Activated T-cell treated with anti-CD3 and anti-CD28 coated beads, Interleukin-2, amount 50 U/mL, for 24 hours (primary cell): ENCODE measurements around the gene ASCC2.
A peak's percentile ranks its signal among the peaks of the same experiment; 100 is the strongest.

ENCODE experiments used
- DNase-seq: peaks from one replicate; pipeline ENCODE4 v3.0.0-alpha.2; 2020
- H3K27ac Mint-ChIP-seq: 2 replicates; pipeline ENCODE4 v1.8.0; 2020; ENCODE audit warnings: mild to moderate bottlenecking, mixed read lengths
- H3K27me3 Mint-ChIP-seq: 2 replicates; pipeline ENCODE4 v1.8.0; 2020; ENCODE audit warnings: mixed read lengths
- H3K36me3 Mint-ChIP-seq: 2 replicates; pipeline ENCODE4 v1.8.0; 2020; ENCODE audit warnings: low read depth, mixed read lengths
- H3K4me1 Mint-ChIP-seq: 2 replicates; pipeline ENCODE4 v1.8.0; 2020; ENCODE audit warnings: low read depth, mixed read lengths
- H3K4me3 Mint-ChIP-seq: 2 replicates; pipeline ENCODE4 v1.8.0; 2020; ENCODE audit warnings: mild to moderate bottlenecking, moderate library complexity, mixed read lengths
- H3K9me3 Mint-ChIP-seq: 2 replicates; pipeline ENCODE4 v1.8.0; 2020; ENCODE audit warnings: mixed read lengths

ASCC2 gene

GRCh38 chr22:29816980-29817379, 21.1 kb downstream of the ASCC2 start:
- H3K27me3 Mint-ChIP-seq: no peaks in the 10 kb centered on the region
- peaks cover 11% of the 10 kb centered on the region for H3K4me1 Mint-ChIP-seq
- peak overlapping the region; percentile 28 for H3K27ac Mint-ChIP-seq
- no peak overlapping the region for H3K4me3 Mint-ChIP-seq
- no peaks in the 10 kb centered on the region for H3K9me3 Mint-ChIP-seq
- H3K36me3 Mint-ChIP-seq: peaks cover 93% of the 10 kb centered on the region
- DNase-seq: no peak

GRCh38 chr22:29816539-29816938, 21.5 kb downstream of the ASCC2 start:
- H3K9me3 Mint-ChIP-seq: no peaks in the 10 kb centered on the region
- H3K36me3 Mint-ChIP-seq: peaks cover 93% of the 10 kb centered on the region
- DNase-seq: no peak
- no peak overlapping the region for H3K4me3 Mint-ChIP-seq
- no peak overlapping the region for H3K27ac Mint-ChIP-seq
- peaks cover 7% of the 10 kb centered on the region for H3K4me1 Mint-ChIP-seq
- H3K27me3 Mint-ChIP-seq: no peaks in the 10 kb centered on the region

- H3K4me3 Mint-ChIP-seq: no peak overlapping the region
- H3K4me1 Mint-ChIP-seq: peaks cover 3% of the 10 kb centered on the region
- peaks cover 93% of the 10 kb centered on the region for H3K36me3 Mint-ChIP-seq
- no peaks in the 10 kb centered on the region for H3K27me3 Mint-ChIP-seq
- H3K9me3 Mint-ChIP-seq: no peaks in the 10 kb centered on the region
- no peak for DNase-seq
- no peak overlapping the region for H3K27ac Mint-ChIP-seq
Observed at GRCh38 chr22:29816128-29816527, 21.9 kb downstream of the ASCC2 start.

GRCh38 chr22:29815580-29815979, 22.5 kb downstream of the ASCC2 start:
- H3K4me1 Mint-ChIP-seq: no peaks in the 10 kb centered on the region
- H3K4me3 Mint-ChIP-seq: no peak overlapping the region
- H3K9me3 Mint-ChIP-seq: no peaks in the 10 kb centered on the region
- no peak overlapping the region for H3K27ac Mint-ChIP-seq
- H3K36me3 Mint-ChIP-seq: peaks cover 93% of the 10 kb centered on the region
- no peak for DNase-seq
- H3K27me3 Mint-ChIP-seq: no peaks in the 10 kb centered on the region

- Mint-ChIP-seq H3K4me3 (no peak overlapping the region), H3K27ac (no peak overlapping the region), H3K27me3 (no peaks in the 10 kb centered on the region), H3K9me3 (no peaks in the 10 kb centered on the region), H3K4me1 (no peaks in the 10 kb centered on the region), H3K36me3 (peaks cover 90% of the 10 kb centered on the region)
- DNase-seq: no peak
Observed at GRCh38 chr22:29814003-29814402, 24.1 kb downstream of the ASCC2 start.

- DNase-seq: no peak
- no peaks in the 10 kb centered on the region for H3K9me3 Mint-ChIP-seq
- no peaks in the 10 kb centered on the region for H3K4me1 Mint-ChIP-seq
- H3K27ac Mint-ChIP-seq: peak overlapping the region; percentile 7
- H3K4me3 Mint-ChIP-seq: no peak overlapping the region
- no peaks in the 10 kb centered on the region for H3K27me3 Mint-ChIP-seq
- H3K36me3 Mint-ChIP-seq: peaks cover 89% of the 10 kb centered on the region
Observed at GRCh38 chr22:29813563-29813962, 24.5 kb downstream of the ASCC2 start.

- no peak overlapping the region for H3K27ac Mint-ChIP-seq
- no peak for DNase-seq
- no peaks in the 10 kb centered on the region for H3K27me3 Mint-ChIP-seq
- H3K4me1 Mint-ChIP-seq: no peaks in the 10 kb centered on the region
- no peak overlapping the region for H3K4me3 Mint-ChIP-seq
- H3K36me3 Mint-ChIP-seq: peaks cover 90% of the 10 kb centered on the region
- no peaks in the 10 kb centered on the region for H3K9me3 Mint-ChIP-seq
Observed at GRCh38 chr22:29813126-29813525, 24.9 kb downstream of the ASCC2 start.

GRCh38 chr22:29811377-29811776, 26.7 kb downstream of the ASCC2 start:
- H3K4me1 Mint-ChIP-seq: no peaks in the 10 kb centered on the region
- no peak overlapping the region for H3K4me3 Mint-ChIP-seq
- no peaks in the 10 kb centered on the region for H3K27me3 Mint-ChIP-seq
- no peak overlapping the region for H3K27ac Mint-ChIP-seq
- no peaks in the 10 kb centered on the region for H3K9me3 Mint-ChIP-seq
- peaks cover 94% of the 10 kb centered on the region for H3K36me3 Mint-ChIP-seq
- no peak for DNase-seq

- DNase-seq: no peak
- H3K9me3 Mint-ChIP-seq: no peaks in the 10 kb centered on the region
- H3K4me3 Mint-ChIP-seq: no peak overlapping the region
- no peaks in the 10 kb centered on the region for H3K27me3 Mint-ChIP-seq
- H3K4me1 Mint-ChIP-seq: no peaks in the 10 kb centered on the region
- H3K27ac Mint-ChIP-seq: no peak overlapping the region
- peaks cover 94% of the 10 kb centered on the region for H3K36me3 Mint-ChIP-seq
Observed at GRCh38 chr22:29810216-29810615, 27.9 kb downstream of the ASCC2 start.

- Mint-ChIP-seq H3K4me1 (no peaks in the 10 kb centered on the region), H3K27ac (no peak overlapping the region), H3K4me3 (no peak overlapping the region), H3K36me3 (peaks cover 89% of the 10 kb centered on the region), H3K9me3 (no peaks in the 10 kb centered on the region), H3K27me3 (no peaks in the 10 kb centered on the region)
- DNase-seq: no peak
Observed at GRCh38 chr22:29806196-29806595, 31.9 kb downstream of the ASCC2 start.

- Mint-ChIP-seq H3K9me3 (no peaks in the 10 kb centered on the region), H3K36me3 (peaks cover 89% of the 10 kb centered on the region), H3K27me3 (no peaks in the 10 kb centered on the region), H3K4me3 (no peak overlapping the region), H3K27ac (no peak overlapping the region), H3K4me1 (no peaks in the 10 kb centered on the region)
- DNase-seq: no peak
Observed at GRCh38 chr22:29804985-29805384, 33.1 kb downstream of the ASCC2 start.

GRCh38 chr22:29803190-29803589, 34.9 kb downstream of the ASCC2 start:
- Mint-ChIP-seq H3K27ac (no peak overlapping the region), H3K36me3 (peaks cover 93% of the 10 kb centered on the region), H3K4me1 (no peaks in the 10 kb centered on the region), H3K9me3 (no peaks in the 10 kb centered on the region), H3K4me3 (no peak overlapping the region), H3K27me3 (no peaks in the 10 kb centered on the region)
- DNase-seq: no peak

GRCh38 chr22:29801796-29802195, 36.3 kb downstream of the ASCC2 start:
- H3K4me3 Mint-ChIP-seq: no peak overlapping the region
- no peaks in the 10 kb centered on the region for H3K27me3 Mint-ChIP-seq
- no peak for DNase-seq
- peaks cover 90% of the 10 kb centered on the region for H3K36me3 Mint-ChIP-seq
- H3K9me3 Mint-ChIP-seq: no peaks in the 10 kb centered on the region
- H3K27ac Mint-ChIP-seq: no peak overlapping the region
- no peaks in the 10 kb centered on the region for H3K4me1 Mint-ChIP-seq

GRCh38 chr22:29801153-29801552, 36.9 kb downstream of the ASCC2 start:
- Mint-ChIP-seq H3K9me3 (no peaks in the 10 kb centered on the region), H3K27ac (no peak overlapping the region), H3K4me1 (no peaks in the 10 kb centered on the region), H3K27me3 (no peaks in the 10 kb centered on the region), H3K36me3 (peaks cover 90% of the 10 kb centered on the region), H3K4me3 (no peak overlapping the region)
- no peak for DNase-seq

- peaks cover 87% of the 10 kb centered on the region for H3K36me3 Mint-ChIP-seq
- no peak for DNase-seq
- H3K4me3 Mint-ChIP-seq: no peak overlapping the region
- no peaks in the 10 kb centered on the region for H3K4me1 Mint-ChIP-seq
- H3K9me3 Mint-ChIP-seq: no peaks in the 10 kb centered on the region
- peak overlapping the region; percentile 60 for H3K27ac Mint-ChIP-seq
- no peaks in the 10 kb centered on the region for H3K27me3 Mint-ChIP-seq
Observed at GRCh38 chr22:29799217-29799680, 38.8 kb downstream of the ASCC2 start.

GRCh38 chr22:29798801-29799200, 39.3 kb downstream of the ASCC2 start:
- H3K27ac Mint-ChIP-seq: peak overlapping the region; percentile 60
- H3K4me1 Mint-ChIP-seq: no peaks in the 10 kb centered on the region
- no peaks in the 10 kb centered on the region for H3K27me3 Mint-ChIP-seq
- no peaks in the 10 kb centered on the region for H3K9me3 Mint-ChIP-seq
- no peak for DNase-seq
- H3K4me3 Mint-ChIP-seq: no peak overlapping the region
- peaks cover 83% of the 10 kb centered on the region for H3K36me3 Mint-ChIP-seq
